Caco-2 (cell line): Measurements from ENCODE around the gene PTCD1. TPM values are rescaled to one million over a fixed set of nuclear protein-coding genes. Genes with fewer than 3 reads are reported as not detected.

Experiments
- BruUV-seq: library from RNA; stranded (reverse); fragments of 400-500 nt; replicated peaks from 2 replicates; lab custom pipeline; 2021; lab: Mats Ljungman, UMichigan
- CTCF ChIA-PET: fragments of 300-600 bp; sonication (Branson Sonifier 250); formaldehyde crosslinking; loops from one replicate; lab custom pipeline; 2022; ENCODE audit warnings: antibody characterized with exemption; lab: Charles Lee
- POLR2A ChIA-PET: fragments of 300-600 bp; sonication (Branson Sonifier 250); formaldehyde crosslinking; loops from one replicate; lab custom pipeline; 2022; ENCODE audit warnings: antibody characterized with exemption; lab: Charles Lee
- DNase-seq, 2 experiments: peaks; one replicate each; pipeline versions ENCODE4 v3.0.0 to v3.0.0-alpha.2; 2020 to 2022
- H3K27me3 ChIP-seq: replicated peaks from 2 replicates; pipeline ENCODE4 v1.6.0; 2011; ENCODE audit warnings: low read length; ENCODE audit not compliant: control insufficient read depth, insufficient read depth
- H3K36me3 ChIP-seq: 2 replicates; pipeline ENCODE4 v1.5.1; 2011; ENCODE audit warnings: low read length; ENCODE audit not compliant: control insufficient read depth, insufficient read depth
- H3K4me1 ChIP-seq: fragments of 250-450 bp; sonication (Bioruptor Pico); 2 replicates; pipeline ENCODE4 v1.5.1; 2020; ENCODE audit warnings: mild to moderate bottlenecking
- H3K4me3 ChIP-seq: 2 replicates; pipeline ENCODE4 v1.5.1; 2011; ENCODE audit warnings: low read depth, mild to moderate bottlenecking, control low read depth, low read length
- H3K9me3 ChIP-seq: fragments of 250-450 bp; sonication (Bioruptor Pico); 2 replicates; pipeline ENCODE4 v1.5.1; 2020; ENCODE audit warnings: mild to moderate bottlenecking, moderate library complexity
- H3K27ac Mint-ChIP-seq: one replicate; pipeline ENCODE4 v1.8.0; 2022; ENCODE audit warnings: mixed read lengths; ENCODE audit not compliant: unreplicated experiment
- H3K27me3 Mint-ChIP-seq: one replicate; pipeline ENCODE4 v1.8.0; 2022; ENCODE audit warnings: mixed read lengths; ENCODE audit not compliant: insufficient read depth, unreplicated experiment
- H3K36me3 Mint-ChIP-seq: one replicate; pipeline ENCODE4 v1.8.0; 2022; ENCODE audit warnings: mild to moderate bottlenecking, mixed read lengths; ENCODE audit not compliant: insufficient read depth, unreplicated experiment
- H3K4me1 Mint-ChIP-seq: one replicate; pipeline ENCODE4 v1.8.0; 2022; ENCODE audit warnings: low read depth, mixed read lengths; ENCODE audit not compliant: unreplicated experiment
- H3K4me3 Mint-ChIP-seq: one replicate; pipeline ENCODE4 v1.8.0; 2022; ENCODE audit warnings: mild to moderate bottlenecking, moderate library complexity, mixed read lengths; ENCODE audit not compliant: unreplicated experiment
- H3K9me3 Mint-ChIP-seq: one replicate; pipeline ENCODE4 v1.8.0; 2022; ENCODE audit warnings: mixed read lengths; ENCODE audit not compliant: unreplicated experiment
- intact Hi-C: fragments of 100-400 bp; cut with micrococcal nuclease; formaldehyde crosslinking; loops from one replicate; pipeline ENCODE4 v1.10.0; 2022; ENCODE audit not compliant: unreplicated experiment
- total RNA-seq: library from RNA; stranded (reverse); gene quantifications from 2 replicates; pipeline ENCODE4 v1.2.3, GENCODE V29; 2022
- TF ChIP-seq, protein P1 (sequence below), 2 experiments: fragments of 200-600 bp in 1 of 2; IDR thresholded peaks; 1 replicate in 1 of 2; 2 replicates in 1 of 2; pipeline versions ENCODE4 v1.5.1 to v1.8.0; 2011 to 2022; ENCODE audit warnings: antibody characterized with exemption in 1 of 2, control low read depth in 1 of 2, inconsistent platforms in 1 of 2, low read depth in 1 of 2, low read length in 1 of 2, mild to moderate bottlenecking in 1 of 2, moderate library complexity in 1 of 2; ENCODE audit not compliant: insufficient read depth in 1 of 2, severe bottlenecking in 1 of 2, unreplicated experiment in 1 of 2

PTCD1 gene
- total RNA-seq, 1 experiment from 2014 or later = 59.6 TPM

DNA sequence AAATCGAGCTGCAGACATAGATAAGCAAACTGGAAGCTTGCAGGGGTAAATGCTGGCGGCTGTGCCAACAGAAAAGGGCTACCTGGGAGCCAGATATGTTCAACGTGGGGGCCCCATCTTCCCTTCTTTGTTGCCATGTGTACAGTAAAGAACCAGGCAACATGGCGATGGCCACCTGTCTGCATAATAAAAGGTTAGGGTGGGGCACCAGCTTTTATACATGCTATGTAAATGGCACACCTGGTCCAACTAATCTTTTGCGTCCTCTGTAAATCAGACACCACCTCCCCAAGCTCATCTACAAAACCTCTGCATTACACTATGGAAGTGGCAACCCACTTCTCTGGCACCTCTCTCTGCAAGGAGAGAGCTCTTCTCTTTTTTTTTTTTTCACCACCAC is 16.0 kb downstream of the PTCD1 start:
- Histone ChIP-seq H3K27me3 (no peaks in the 10 kb centered on the region), H3K4me1 (0 out of 2 replicates have a peak, but pooled peaks cover 5% of the 10 kb centered on the region), H3K4me3 (no peak overlapping the region), H3K36me3 (peaks cover 15% of the 10 kb centered on the region), H3K9me3 (no peaks in the 10 kb centered on the region)
- POLR2A ChIA-PET = no interaction called here
- Mint-ChIP-seq H3K4me1 (peaks cover 9% of the 10 kb centered on the region), H3K9me3 (no peaks in the 10 kb centered on the region), H3K27me3 (no peaks in the 10 kb centered on the region), H3K36me3 (peaks cover 92% of the 10 kb centered on the region), H3K4me3 (no peak overlapping the region), H3K27ac (peak overlapping the region; percentile 28)
- TF ChIP-seq, protein P1, sequence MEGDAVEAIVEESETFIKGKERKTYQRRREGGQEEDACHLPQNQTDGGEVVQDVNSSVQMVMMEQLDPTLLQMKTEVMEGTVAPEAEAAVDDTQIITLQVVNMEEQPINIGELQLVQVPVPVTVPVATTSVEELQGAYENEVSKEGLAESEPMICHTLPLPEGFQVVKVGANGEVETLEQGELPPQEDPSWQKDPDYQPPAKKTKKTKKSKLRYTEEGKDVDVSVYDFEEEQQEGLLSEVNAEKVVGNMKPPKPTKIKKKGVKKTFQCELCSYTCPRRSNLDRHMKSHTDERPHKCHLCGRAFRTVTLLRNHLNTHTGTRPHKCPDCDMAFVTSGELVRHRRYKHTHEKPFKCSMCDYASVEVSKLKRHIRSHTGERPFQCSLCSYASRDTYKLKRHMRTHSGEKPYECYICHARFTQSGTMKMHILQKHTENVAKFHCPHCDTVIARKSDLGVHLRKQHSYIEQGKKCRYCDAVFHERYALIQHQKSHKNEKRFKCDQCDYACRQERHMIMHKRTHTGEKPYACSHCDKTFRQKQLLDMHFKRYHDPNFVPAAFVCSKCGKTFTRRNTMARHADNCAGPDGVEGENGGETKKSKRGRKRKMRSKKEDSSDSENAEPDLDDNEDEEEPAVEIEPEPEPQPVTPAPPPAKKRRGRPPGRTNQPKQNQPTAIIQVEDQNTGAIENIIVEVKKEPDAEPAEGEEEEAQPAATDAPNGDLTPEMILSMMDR (IDR thresholded peaks at IDR 0.05; ENCODE audit: insufficient read depth in 1 of 2, low read depth in 1 of 2, low read length in 1 of 2, severe bottlenecking in 1 of 2, unreplicated experiment in 1 of 2) = no peak
- intact Hi-C loops = no loop called here
- BruUV-seq = TSS peak; percentile 10
- CTCF ChIA-PET = interaction anchor here (0.6 kb wide), 1 partner anchor 148 kb away, joined by 4 read pairs; no protein-coding TSS in a partner anchor
- DNase-seq = no peak

DNA sequence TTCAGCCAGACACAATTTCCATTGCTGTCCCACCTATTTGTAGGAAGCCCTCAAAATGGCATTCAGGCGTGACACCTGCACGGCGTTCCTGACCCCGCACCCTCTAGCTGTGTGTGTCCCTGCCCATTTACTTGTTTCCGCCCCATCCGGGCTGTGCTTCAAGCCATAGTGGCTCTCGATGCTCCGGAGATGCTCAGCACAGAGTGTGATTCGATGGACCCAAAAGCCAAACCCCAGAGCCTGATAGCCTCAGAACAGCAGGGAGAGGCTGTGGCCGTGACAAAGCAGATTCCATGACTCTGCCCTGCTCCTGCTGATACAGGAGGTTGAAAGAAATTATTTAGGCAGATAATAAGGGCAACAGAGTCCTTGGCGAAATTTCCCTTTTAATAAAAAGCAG is 16.4 kb downstream of the PTCD1 start:
- Mint-ChIP-seq H3K9me3 (no peaks in the 10 kb centered on the region), H3K27me3 (no peaks in the 10 kb centered on the region), H3K4me3 (no peak overlapping the region), H3K27ac (no peak overlapping the region), H3K4me1 (peaks cover 9% of the 10 kb centered on the region), H3K36me3 (peaks cover 95% of the 10 kb centered on the region)
- H3K9me3 ChIP-seq = no peaks in the 10 kb centered on the region
- ChIA-PET POLR2A (no interaction called here), CTCF (interaction anchor here (0.6 kb wide), 1 partner anchor 147 kb away, joined by 4 read pairs; no protein-coding TSS in a partner anchor)
- DNase-seq = no peak
- intact Hi-C loops = no loop called here
- TF ChIP-seq, protein P1 (IDR thresholded peaks at IDR 0.05; ENCODE audit: insufficient read depth in 1 of 2, low read depth in 1 of 2, low read length in 1 of 2, severe bottlenecking in 1 of 2, unreplicated experiment in 1 of 2) = no peak
- no TSS peak for BruUV-seq
- H3K27me3 ChIP-seq = no peaks in the 10 kb centered on the region
- H3K4me3 ChIP-seq = no peak overlapping the region
- 0 out of 2 replicates have a peak, but pooled peaks cover 5% of the 10 kb centered on the region for H3K4me1 ChIP-seq
- H3K36me3 ChIP-seq = peaks cover 16% of the 10 kb centered on the region

DNA sequence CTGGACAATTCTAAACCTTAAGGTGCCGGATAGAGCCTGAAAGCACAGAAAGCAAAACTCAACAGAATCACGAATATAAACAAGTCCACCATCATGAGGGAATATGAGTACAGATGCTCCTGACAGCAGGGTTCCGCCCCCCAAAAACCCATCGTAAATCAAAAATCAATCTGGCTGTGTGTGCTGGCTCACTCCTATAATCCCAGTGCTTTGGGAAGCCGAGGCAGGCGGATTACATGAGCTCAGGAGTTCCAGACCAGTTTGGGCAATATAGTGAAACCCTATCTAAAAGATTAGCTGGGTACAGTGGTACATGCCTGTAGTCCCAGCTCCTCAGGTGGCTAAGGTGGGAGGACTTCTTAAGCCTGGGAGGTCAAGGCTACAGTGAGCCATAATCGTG is 17.6 kb downstream of the PTCD1 start:
- Mint-ChIP-seq H3K4me1 (peaks cover 9% of the 10 kb centered on the region), H3K27me3 (no peaks in the 10 kb centered on the region), H3K9me3 (no peaks in the 10 kb centered on the region), H3K4me3 (no peak overlapping the region), H3K36me3 (peaks cover 100% of the 10 kb centered on the region), H3K27ac (no peak overlapping the region)
- intact Hi-C loops = no loop called here
- DNase-seq = no peak
- CTCF ChIA-PET = interaction anchor here (1.1 kb wide), 1 partner anchor 13 kb away, joined by 3 read pairs; the partner anchor contains the start of genes BUD31 and PDAP1
- TF ChIP-seq, protein P1 (IDR thresholded peaks at IDR 0.05; ENCODE audit: insufficient read depth in 1 of 2, low read depth in 1 of 2, low read length in 1 of 2, severe bottlenecking in 1 of 2, unreplicated experiment in 1 of 2) = no peak
- Histone ChIP-seq H3K9me3 (no peaks in the 10 kb centered on the region), H3K36me3 (peaks cover 18% of the 10 kb centered on the region), H3K4me1 (0 out of 2 replicates have a peak, but pooled peaks cover 5% of the 10 kb centered on the region), H3K27me3 (no peaks in the 10 kb centered on the region), H3K4me3 (no peak overlapping the region)
- POLR2A ChIA-PET = no interaction called here
- no TSS peak for BruUV-seq
